IPS-NIHi11 (cell line): ENCODE measurements around the gene MYH11.
A peak's percentile ranks its signal among the peaks of the same experiment; 100 is the strongest.
"Not testable (repeated sequence)": the region's sequence is repeated elsewhere in the genome, so short reads cannot be mapped to it uniquely, and the experiment has no call there.

Experiments used
- DNase-seq: peaks from one replicate; pipeline ENCODE4 v3.0.0; 2012; ENCODE audit warnings: mixed read lengths, low spot score

Gene MYH11

DNA sequence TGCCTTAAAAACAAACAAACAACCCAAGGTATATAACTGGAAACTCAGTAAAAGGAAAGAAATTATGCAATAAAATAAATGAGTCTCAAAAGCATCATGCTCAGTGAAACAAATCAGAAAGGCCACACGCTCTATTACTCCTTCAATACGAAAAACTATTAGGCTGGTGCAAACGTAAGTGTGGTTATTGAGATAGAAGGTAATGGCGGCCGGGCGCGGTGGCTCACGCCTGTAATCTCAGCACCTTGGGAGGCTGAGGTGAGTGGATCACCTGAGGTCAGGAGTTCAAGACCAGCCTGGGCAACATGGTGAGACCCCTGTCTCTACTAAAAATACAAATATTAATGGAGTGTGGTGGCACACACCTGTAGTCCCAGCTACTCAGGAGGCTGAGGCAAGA lies 17.6 kb downstream of the MYH11 start:
- DNase-seq: not testable (repeated sequence)

DNA sequence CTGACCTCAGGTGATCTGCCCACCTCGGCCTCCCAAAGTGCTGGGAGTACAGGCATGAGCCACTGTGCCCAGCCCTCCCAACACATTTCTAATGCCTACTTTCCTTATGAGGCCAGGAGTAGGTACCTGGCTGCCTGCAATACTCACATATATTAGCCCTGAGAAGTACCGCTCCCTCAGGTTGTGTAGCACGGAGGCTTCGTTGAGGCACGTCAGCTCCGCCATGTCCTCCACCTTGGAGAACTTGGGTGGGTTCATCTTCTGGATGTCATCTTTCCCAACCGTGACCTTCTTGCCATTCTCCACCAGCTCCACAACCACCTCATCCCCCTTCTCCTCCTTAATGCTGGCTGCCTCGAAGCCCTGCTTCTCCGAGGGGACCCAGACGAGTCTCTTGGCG lies 19.1 kb downstream of the MYH11 start:
- no peak for DNase-seq

DNA sequence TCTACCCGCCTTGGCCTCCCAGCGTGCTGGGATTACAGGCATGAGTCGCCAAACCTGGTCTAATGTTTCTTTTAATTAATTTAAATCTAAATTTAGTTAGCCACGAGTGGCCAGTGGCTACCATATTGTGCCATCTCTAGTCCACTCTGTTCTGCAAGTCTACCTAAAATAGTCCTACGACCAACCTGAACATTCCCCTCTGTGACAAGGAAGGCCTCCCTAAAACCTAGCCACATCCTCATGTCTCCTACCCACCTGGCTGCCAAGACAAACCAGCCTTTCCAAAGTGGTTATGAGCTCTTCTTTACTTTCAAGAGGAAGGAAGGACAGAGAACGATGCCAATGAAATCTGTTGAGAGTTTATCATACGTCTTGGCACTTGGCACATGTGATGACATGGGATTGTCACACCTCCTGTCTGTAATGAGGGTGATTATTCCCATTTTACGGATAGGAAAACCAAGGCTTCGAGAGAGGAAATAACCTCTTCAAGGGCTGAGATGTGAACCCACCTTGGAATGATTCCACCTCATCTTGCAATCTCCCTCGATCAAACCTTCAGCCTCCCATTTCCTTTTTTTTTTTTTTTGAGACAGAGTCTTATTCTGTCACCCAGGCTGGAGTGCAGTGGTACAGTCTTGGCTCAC lies 19.7 kb downstream of the MYH11 start:
- DNase-seq: no peak

DNA sequence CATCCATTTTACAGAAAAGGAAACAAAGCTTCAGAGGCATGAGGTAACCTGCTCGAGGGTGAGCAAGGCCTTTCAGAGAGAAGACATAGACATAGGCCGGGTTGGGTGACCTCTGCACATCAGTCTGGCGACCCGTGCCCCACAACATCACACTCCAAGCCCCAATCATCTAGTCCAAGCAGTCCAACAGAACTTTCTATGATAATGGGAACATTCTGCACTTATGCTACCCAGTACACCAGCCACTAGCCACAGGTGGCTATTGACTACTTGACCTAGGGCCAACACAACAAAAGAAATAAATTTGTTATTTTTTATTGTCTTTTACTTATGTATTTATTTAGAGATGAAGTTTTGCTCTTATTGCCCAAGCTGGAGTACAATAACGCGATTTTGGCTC lies 20.8 kb downstream of the MYH11 start:
- no peak for DNase-seq

DNA sequence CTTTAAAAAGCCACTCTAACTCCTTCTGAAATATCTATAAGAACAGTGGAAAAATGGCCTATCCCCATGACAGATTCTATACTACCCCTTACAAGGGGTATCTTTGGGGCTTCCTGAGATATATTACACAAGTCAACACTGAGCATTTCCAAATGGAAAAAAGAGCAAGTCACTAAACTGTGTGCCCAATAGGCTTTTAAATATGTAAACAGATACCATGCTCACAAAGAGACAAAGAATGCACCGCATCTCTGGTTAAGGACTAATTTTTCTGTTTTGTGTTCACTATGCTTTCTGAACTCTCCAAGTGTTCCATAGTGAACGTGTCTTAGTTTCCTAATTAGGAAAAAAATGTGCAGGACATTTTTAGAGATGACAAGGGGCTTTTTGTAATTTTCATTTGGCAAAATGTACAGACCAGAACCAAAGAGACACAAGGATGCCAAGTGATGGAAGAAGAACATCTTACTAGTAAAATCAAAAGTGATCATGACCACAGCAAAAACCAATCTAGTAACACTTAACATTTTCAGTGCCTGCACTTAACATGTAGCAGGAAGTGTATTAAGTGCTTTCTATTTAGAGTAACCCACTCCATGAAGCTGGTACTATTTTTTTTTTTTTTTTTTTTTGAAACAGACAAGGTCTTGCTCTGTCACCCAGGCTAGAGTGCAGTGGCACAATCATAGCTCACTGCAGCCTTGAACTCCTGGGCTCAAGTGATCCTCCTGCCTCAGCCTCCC lies 21.5 kb downstream of the MYH11 start:
- no peak for DNase-seq

DNA sequence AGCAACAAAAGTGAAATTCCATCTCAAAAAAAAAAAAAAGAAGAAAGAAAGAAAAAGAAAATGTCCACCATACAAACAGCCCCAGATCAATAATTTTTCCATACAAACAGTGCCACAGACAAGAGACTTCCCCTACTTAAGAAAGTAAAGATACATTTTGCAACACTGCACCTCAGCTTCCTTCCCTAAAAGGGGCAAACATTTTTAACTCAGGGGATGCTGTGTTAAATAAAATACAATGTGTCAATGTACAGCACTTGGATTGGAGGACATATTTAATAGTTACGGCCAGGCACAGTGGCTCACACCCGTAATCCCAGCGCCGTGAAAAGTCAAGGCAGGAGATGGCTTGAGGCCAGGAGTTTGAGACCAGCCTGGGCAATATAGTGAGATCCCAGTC lies 22.3 kb downstream of the MYH11 start:
- no peak for DNase-seq

DNA sequence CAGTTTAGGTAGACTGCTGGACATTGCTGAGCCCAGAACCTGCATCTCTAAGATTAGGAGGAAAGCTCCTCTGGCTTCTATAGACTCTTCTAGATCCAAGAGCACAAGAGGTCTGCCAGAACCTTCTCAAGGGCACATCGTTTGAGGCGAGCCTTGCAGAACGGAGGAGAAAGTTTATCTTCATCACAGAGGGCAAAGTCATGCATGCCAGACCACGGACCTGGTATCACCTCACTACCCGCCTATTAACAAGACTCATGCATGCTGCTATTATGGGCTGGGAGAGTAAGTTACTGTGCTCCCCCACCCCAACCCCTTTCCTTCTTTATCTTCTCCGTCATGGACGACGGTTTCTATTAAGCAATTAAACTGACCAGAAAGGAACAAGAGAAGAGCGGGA lies 23.3 kb downstream of the MYH11 start:
- no peak for DNase-seq

DNA sequence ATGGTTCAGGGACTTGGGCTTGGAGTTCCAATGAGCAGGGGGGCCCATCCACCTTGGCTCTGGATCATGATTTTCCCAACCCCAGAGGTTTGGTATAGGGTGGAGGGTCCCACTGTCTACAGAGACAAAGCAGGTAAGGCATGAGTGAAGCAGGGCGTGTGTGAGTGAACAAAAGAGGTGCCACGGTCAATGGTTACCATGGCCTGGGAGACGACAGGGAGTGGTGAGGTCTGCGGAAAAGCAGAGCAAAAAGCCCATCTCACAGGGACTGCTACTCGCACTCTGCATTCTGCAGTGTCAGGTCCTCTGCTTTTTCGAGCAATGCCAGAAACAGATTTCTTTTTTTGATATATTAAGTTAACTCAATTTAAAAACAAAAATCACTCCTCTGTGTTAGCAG lies 24.6 kb downstream of the MYH11 start:
- no peak for DNase-seq

DNA sequence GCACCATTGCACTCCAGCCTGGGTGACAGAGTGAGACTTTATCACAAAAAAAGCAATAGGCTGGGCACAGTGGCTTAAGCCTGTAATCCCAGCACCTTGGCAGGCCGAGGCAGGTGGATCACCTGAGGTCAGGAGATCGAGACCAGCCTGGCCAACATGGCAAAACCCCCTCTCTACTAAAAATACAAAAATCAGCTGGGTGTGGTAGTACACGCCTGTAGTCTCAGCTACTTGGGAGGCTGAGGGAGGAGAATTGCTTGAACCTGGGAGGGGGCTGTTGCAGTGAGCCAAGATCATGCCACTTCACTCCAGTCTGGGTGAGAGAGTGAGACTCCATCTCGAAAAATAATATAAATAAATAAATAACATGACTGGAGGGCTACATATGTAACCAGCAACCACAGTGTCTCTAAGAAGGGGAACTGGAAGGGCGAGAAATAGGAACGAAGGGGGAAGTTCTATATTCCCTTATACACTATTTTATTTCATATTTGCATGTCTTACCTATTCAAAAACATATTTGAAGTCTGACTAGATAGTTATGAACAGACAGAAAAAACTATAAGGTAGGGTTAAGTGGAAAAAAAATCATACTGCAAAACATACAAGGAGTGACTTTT lies 25.9 kb downstream of the MYH11 start:
- DNase-seq: no peak

DNA sequence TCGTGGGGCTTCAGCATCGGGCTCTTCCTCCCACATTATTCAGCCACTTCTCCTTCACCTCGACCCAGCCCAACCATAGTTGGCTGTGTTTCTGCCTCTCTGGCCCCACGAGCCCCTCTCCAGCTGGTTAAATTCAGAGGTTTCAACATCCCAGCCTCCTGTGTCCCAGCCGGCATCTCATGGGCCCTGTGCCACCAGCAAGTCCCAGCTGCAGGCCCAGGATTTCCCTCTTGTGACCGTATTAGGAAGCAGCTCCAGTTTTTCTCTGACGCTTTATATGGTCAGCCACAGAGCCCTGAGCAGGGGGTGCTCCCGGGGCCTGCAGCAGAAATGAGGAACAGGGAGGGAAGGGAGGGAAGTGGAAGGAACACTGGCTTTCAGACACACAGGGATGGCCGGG lies 27.4 kb downstream of the MYH11 start:
- peak; percentile 50 for DNase-seq

DNA sequence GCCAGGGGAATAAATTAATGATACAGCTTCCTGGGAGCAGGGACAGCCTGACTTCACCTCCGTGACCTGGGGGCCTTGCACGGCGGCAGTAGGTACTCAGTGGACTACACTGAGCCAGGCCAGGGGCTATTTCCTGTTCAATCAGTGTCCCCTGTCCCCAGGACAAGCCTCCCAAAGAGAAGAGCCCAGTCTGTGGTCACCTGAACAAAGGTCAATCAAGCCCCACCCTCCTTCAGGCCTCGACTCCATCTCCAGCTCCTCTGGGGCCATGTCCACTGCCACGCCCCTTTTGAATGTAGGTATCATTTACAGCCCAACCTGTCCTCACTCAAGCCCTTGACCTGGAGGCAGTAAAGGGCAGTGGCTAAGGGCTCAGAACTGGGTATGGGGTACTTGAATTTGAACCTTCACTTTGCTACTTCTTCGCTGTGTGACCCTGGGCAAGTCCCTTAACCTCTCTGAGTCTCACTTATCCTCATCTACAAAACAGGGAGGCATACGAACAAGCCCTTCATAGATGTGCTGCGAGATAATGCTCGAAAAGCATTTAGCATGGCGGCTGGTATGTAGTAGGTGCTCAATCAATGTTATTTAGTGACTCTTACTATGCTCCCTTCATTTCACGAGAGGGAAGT lies 29.0 kb downstream of the MYH11 start:
- no peak for DNase-seq

DNA sequence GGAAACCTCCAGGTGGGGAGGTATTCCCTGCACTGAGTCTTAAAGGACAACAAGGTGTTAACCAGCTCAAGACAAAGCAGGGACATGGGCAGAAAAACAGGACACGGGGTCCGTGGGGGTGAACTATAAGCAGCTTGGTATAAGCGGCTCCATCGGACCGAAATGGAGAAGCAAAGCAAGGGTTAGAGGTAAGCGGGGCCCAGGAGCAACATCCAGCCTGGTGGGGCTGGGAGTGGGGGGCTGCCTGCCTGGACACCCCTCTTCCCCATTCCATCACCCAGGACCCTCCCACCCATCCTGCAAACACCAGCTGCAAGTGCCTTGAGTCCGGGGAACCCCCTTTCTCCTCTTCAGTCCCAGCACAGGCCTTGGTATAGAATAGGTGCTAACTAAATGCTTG lies 29.5 kb downstream of the MYH11 start:
- no peak for DNase-seq

DNA sequence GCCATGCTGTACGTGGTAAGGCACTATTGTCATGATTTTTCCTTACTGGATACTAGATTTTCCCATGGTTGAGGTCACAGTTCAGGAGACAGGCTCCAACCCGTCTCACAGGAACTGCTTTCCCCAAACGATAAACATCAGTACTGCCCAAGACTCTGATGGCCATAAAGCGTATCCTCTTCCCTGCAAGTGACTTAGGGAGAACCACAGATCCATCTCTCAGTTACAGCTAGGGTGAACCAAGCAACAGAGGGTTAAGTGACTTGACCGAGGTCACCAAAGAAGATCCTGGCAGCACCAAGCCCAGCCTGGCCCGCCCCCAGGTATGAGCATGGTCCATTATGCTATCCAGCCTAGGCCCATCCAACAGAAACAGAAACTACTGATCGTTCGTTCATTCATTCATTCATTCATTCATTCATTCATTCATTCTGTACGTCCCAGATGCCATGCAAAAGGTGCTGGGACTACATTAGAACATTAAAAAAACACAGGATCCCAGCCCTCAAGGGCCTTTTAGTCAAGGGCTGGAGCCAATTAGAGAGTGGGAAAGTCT lies 31.0 kb downstream of the MYH11 start:
- no peak for DNase-seq

DNA sequence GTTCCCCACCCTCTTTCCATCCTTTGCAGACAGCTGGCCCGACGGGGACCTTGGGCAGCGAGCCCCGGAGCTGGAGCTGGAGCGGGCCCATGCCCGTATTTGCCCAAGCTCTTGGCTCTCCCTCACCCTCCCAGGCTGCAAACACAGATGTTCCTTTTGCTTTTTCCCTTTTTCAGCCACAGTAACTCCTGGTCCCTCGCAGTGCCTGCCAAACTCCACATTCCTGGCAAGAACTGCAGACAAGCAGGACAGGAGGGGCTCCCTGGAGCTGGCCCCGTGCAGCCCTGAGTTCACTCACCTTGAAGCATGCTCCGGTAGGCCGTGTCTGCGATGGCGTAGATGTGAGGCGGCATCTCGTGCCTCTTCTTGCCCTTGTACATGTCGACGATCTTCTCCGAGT lies 33.9 kb downstream of the MYH11 start:
- no peak for DNase-seq

DNA sequence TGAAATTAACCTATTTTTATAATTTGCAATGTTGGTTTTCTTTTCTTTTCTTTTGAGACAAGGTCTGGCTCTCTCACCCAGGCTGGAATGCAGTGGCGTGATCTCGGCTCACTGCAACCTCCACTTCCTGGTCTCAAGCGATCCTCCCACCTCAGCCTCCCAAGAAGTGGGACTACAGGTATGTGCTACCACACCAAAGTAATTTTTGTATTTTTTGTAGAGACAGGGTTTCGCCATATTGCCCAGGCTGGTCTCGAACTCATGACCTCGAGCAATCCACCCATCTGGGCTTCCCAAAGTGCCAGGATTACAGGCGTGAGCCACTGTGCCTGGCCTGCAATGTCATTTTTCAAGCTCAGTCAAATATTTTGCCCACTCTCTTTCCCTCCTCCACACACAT lies 36.0 kb downstream of the MYH11 start:
- DNase-seq: no peak

DNA sequence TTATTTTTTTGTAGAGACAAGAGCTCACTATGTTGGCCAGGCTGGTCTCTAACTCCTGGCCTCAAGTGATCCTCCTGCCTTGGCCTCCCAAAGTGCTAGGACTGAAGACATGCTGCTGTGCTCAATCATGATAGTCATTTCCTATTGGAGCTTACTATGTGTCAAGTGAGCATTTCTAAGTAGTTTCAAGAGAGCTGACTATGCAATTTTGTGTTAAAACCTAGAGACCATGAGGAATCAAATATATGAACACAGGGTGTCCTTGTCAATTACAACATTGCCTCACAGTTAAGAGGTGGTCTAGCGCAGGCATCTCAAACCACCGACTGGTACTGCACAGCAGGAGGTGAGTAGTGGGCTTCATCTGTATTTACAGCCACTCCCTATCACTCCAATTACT lies 37.8 kb downstream of the MYH11 start:
- no peak for DNase-seq

DNA sequence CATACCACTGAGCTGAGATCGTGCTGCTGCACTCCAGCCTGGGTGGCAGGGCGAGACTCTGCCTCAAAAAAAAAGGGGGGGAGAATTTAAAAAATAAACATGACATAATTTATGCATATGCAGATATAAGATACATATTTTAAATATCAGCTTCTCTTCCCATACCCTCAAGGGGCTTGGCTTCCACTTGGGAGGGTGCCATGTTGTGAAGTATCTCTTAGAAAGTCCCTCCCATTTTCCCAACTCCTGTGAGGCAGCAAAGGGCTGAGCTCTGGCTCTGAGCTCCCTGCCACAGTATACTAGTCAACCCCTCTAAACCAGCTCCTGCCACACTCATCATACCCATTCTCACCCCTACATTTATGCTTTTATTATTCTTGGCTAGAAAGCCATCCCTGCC lies 39.4 kb downstream of the MYH11 start:
- no peak for DNase-seq

DNA sequence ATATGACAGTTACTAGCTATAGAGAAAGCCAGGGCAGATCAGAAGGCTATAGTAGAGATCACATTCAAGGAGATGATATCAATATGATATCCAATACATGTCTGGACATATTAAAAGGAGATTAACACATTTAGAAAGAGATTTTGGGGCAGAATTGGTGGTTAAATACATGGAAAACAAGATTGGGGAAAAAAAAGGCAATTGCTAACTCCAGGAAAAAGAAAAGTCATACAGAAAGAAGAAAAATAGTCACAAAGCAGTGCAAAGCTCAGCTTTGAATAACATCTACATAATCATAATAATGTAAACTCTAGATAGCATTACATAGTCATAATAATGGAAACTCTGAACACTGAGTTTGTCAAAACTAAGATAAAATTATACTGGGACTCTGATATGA lies 40.6 kb downstream of the MYH11 start:
- no peak for DNase-seq

DNA sequence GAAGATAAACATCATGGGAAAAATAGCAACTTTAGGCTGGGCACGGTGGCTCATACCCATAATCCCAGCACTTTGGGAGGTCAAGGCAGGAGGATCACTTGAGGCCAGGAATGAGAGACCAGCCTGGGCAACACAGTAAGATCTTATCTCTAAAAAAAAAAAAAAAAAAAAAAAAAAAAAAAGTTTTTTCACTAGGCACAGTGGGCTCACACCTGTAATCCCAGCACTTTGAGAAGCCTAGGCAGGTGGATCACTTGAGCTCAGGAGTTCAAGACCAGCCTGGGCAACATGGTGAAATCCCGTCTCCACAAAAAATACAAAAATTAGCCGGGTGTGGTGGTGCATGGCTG lies 44.5 kb downstream of the MYH11 start:
- DNase-seq: not testable (repeated sequence)

DNA sequence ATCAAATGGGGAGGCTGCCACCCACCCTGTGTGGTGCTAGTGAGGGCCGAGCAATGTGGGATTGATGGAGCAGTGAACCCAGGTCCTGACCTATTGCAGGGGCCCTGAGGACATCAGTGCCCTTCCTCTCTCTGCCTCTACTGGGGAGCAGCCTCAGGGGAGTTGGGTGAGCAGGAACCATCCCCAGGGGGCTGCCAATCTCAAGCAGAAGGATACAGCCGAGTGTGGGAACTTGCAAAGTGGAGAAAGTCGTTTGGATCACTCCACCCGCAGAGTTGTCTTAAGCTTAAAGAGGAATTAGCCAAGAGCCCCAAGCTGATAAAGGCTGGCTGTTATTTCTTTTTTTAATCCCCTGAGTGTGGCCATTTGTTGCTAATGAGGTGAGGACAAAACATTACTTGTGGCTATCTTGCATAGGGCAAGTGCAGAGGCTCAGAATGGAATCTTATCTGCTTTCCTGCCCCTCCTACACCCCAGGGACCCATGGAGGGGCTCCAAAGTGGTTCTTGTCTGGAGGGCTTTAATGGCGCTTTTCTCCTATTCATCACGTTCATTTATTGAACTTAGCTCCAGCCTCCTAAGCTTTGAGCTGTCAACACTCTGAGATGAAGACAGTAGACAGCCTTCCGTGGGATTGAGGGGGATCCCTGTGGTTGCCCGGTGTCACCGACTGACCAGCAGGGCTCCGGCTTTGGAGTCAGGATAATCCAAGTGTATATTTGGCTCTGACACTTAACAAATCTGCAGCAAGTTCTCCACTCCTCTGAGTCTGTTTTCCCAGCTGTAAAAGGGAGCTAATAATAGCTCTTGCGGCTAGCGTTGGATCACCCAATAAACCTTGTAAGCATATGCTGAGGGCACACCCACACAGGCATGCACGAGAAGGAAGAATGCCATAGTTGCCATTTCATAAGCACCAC lies 45.1 kb downstream of the MYH11 start:
- DNase-seq: no peak

DNA sequence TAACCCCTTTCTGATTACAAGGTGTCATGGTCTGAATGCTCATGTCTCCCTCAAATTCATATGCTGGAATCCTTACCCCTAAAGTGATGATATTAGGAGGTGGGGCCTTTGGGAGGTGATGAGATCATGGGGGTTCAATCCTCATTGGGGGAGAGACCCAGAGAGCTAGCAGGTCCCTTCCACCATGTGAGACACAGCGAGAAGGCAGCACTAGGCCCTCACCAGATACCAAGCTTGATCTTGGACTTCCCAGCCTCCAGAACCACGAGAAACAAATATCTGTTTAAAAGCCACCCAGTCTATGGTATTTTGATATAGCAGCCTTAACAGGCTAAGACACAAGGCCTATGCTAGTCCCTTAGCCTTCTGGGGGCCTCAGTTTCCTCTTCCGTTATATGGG lies 45.9 kb downstream of the MYH11 start:
- no peak for DNase-seq

DNA sequence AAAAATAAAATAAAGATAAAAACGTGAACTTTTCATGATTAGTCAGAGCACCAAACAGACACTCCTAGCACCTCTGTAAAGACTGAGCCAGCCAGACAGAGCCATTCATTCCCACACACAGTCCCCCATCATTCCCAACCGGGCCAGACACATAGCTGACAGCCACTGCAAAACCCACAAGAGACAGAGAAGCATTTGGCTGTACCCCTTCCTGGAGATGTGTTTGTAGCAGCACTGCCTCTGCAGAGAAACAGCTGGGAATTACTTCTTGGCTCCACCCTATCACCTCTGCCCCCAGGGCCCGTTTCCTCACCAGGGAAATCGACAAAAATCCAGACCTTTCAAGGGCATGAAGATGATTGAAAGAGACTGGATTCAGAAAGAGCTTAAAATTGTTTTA lies 46.4 kb downstream of the MYH11 start:
- no peak for DNase-seq
